IMR-90 (cell line): ENCODE results near the gene MIA2. TPM values are rescaled to one million over a fixed set of nuclear protein-coding genes. Genes with fewer than 3 reads are reported as not detected.

Source experiments
- ATAC-seq: fragments of 200-7000 bp; cut with Tn5 transposase; 2 replicates; pipeline ENCODE4 v1.9.1; 2020; ENCODE audit warnings: low read depth, mild to moderate bottlenecking, moderate library complexity
- BruUV-seq: library from RNA; stranded (reverse); fragments of 400-500 nt; replicated peaks from 2 replicates; lab custom pipeline; 2021; lab: Mats Ljungman, UMichigan
- CTCF ChIA-PET: fragments of 300-600 bp; formaldehyde crosslinking; extraction: SDS; loops from one replicate; lab custom pipeline; 2021; ENCODE audit warnings: antibody characterized with exemption; lab: Yijun Ruan, JAX
- POLR2A ChIA-PET: fragments of 300-600 bp; sonication (Branson Sonifier 250); formaldehyde crosslinking; loops from one replicate; lab custom pipeline; 2022; ENCODE audit warnings: antibody characterized with exemption; ENCODE audit not compliant: unreplicated experiment; lab: Charles Lee
- DNase-seq: peaks from one replicate; pipeline ENCODE4 v3.0.0; 2013
- H2AFZ ChIP-seq: replicated peaks from 2 replicates; pipeline ENCODE3; 2013; ENCODE audit warnings: low read length, mild to moderate bottlenecking; ENCODE audit not compliant: poor library complexity
- H2AK5ac ChIP-seq: 2 replicates; pipeline ENCODE4 v1.6.1; 2013; ENCODE audit warnings: low read depth, low read length, inconsistent platforms
- H2AK9ac ChIP-seq: replicated peaks from 2 replicates; pipeline ENCODE3; 2013; ENCODE audit warnings: mild to moderate bottlenecking, low read depth, low read length, moderate library complexity; ENCODE audit not compliant: poor library complexity
- H2BK120ac ChIP-seq: 2 replicates; pipeline ENCODE4 v1.6.1; 2013; ENCODE audit warnings: low read depth, low read length, inconsistent platforms
- H2BK15ac ChIP-seq: 3 replicates; pipeline ENCODE4 v1.6.1; 2013; ENCODE audit warnings: low read depth, low read length, inconsistent platforms
- H2BK20ac ChIP-seq: 2 replicates; pipeline ENCODE4 v1.6.1; 2013; ENCODE audit warnings: low read depth, mild to moderate bottlenecking, inconsistent platforms, low read length, moderate library complexity
- H2BK5ac ChIP-seq: 2 replicates; pipeline ENCODE4 v1.6.1; 2013; ENCODE audit warnings: mild to moderate bottlenecking, low read depth, low read length, inconsistent platforms; ENCODE audit not compliant: poor library complexity, severe bottlenecking
- H3K14ac ChIP-seq: replicated peaks from 2 replicates; pipeline ENCODE4 v1.6.1; 2013; ENCODE audit warnings: low read depth, low read length, inconsistent platforms
- H3K18ac ChIP-seq: 2 replicates; pipeline ENCODE4 v1.6.1; 2013; ENCODE audit warnings: low read depth, low read length, control low read depth
- H3K23ac ChIP-seq: 2 replicates; pipeline ENCODE4 v1.6.1; 2013; ENCODE audit warnings: low read depth, low read length, inconsistent platforms
- H3K27ac ChIP-seq: 2 replicates; pipeline ENCODE4 v1.5.1; 2013; ENCODE audit warnings: mild to moderate bottlenecking, control low read depth, low read length; ENCODE audit not compliant: insufficient read depth
- H3K27me3 ChIP-seq: 2 replicates; pipeline ENCODE4 v1.6.1; 2013; ENCODE audit warnings: low read length; ENCODE audit not compliant: control insufficient read depth, insufficient read depth
- H3K36me3 ChIP-seq: 2 replicates; pipeline ENCODE4 v1.6.1; 2013; ENCODE audit warnings: low read length, mixed read lengths; ENCODE audit not compliant: control insufficient read depth, insufficient read depth
- H3K4ac ChIP-seq: 2 replicates; pipeline ENCODE4 v1.6.1; 2013; ENCODE audit warnings: low read depth, low read length, inconsistent platforms
- H3K4me1 ChIP-seq: 2 replicates; pipeline ENCODE4 v1.6.1; 2013; ENCODE audit warnings: low read length, mixed read lengths; ENCODE audit not compliant: control insufficient read depth, insufficient read depth
- H3K4me2 ChIP-seq: 2 replicates; pipeline ENCODE4 v1.6.1; 2013; ENCODE audit warnings: low read depth, mild to moderate bottlenecking, control low read depth, low read length, moderate library complexity
- H3K4me3 ChIP-seq: 2 replicates; pipeline ENCODE4 v1.5.1; 2013; ENCODE audit warnings: low read depth, mild to moderate bottlenecking, control low read depth, low read length, moderate library complexity; ENCODE audit not compliant: insufficient read depth
- H3K56ac ChIP-seq: 2 replicates; pipeline ENCODE4 v1.6.1; 2013; ENCODE audit warnings: low read length, inconsistent platforms; ENCODE audit not compliant: insufficient read depth; ENCODE audit errors: extremely low read depth
- H3K79me1 ChIP-seq, 2 experiments: 2 replicates each; pipeline ENCODE4 v1.6.1; 2013; ENCODE audit warnings: low read length in 2 of 2, inconsistent platforms in 1 of 2, low read depth in 1 of 2
- H3K9ac ChIP-seq: 2 replicates; pipeline ENCODE4 v1.6.1; 2013; ENCODE audit warnings: low read depth, low read length, control low read depth
- H3K9me1 ChIP-seq: 2 replicates; pipeline ENCODE4 v1.6.1; 2013; ENCODE audit warnings: low read length, inconsistent platforms; ENCODE audit not compliant: insufficient read depth
- H3K9me3 ChIP-seq: 2 replicates; pipeline ENCODE4 v1.6.1; 2013; ENCODE audit warnings: low read length; ENCODE audit not compliant: control insufficient read depth, insufficient read depth
- H4K20me1 ChIP-seq: 2 replicates; pipeline ENCODE4 v1.6.1; 2013; ENCODE audit warnings: low read length, inconsistent platforms; ENCODE audit not compliant: insufficient read depth
- H4K5ac ChIP-seq: 2 replicates; pipeline ENCODE4 v1.6.1; 2013; ENCODE audit warnings: mild to moderate bottlenecking, low read depth, low read length, control low read depth
- H4K8ac ChIP-seq, 2 experiments: 2 replicates each; pipeline ENCODE4 v1.6.1; 2013; ENCODE audit warnings: low read depth in 2 of 2, low read length in 2 of 2, control low read depth in 1 of 2, inconsistent platforms in 1 of 2
- H4K91ac ChIP-seq: 2 replicates; pipeline ENCODE4 v1.6.1; 2013; ENCODE audit warnings: low read depth, low read length, inconsistent platforms; ENCODE audit not compliant: insufficient read depth
- CEBPB ChIP-seq: IDR thresholded peaks from 2 replicates; pipeline ENCODE4 v1.6.1; 2012; ENCODE audit warnings: low read depth, low read length, improper control_type of control experiment
- CHD1 ChIP-seq: IDR thresholded peaks from 2 replicates; pipeline ENCODE4 v1.6.1; 2012; ENCODE audit warnings: low read depth, low read length, improper control_type of control experiment
- FOS ChIP-seq: fragments of 150-350 bp; IDR thresholded peaks from 2 replicates; pipeline ENCODE4 v1.6.1; 2016; ENCODE audit warnings: low read depth, low read length
- MAFK ChIP-seq: IDR thresholded peaks from 2 replicates; pipeline ENCODE4 v1.6.1; 2012; ENCODE audit warnings: low read depth, low read length, improper control_type of control experiment
- MAZ ChIP-seq: IDR thresholded peaks from 2 replicates; pipeline ENCODE4 v1.6.1; 2012; ENCODE audit warnings: low read depth, mild to moderate bottlenecking, low read length, improper control_type of control experiment, moderate library complexity, borderline replicate concordance
- MXI1 ChIP-seq: IDR thresholded peaks from 2 replicates; pipeline ENCODE4 v1.6.1; 2012; ENCODE audit warnings: low read depth, mild to moderate bottlenecking, low read length, moderate library complexity, borderline replicate concordance
- NFE2L2 ChIP-seq: fragments of 150-350 bp; IDR thresholded peaks from 2 replicates; pipeline ENCODE4 v1.6.1; 2016; ENCODE audit warnings: low read depth, mild to moderate bottlenecking, low read length
- POLR2A ChIP-seq: IDR thresholded peaks from 2 replicates; pipeline ENCODE4 v1.6.1; 2012; ENCODE audit warnings: mild to moderate bottlenecking, low read depth, low read length
- RAD21 ChIP-seq: IDR thresholded peaks from 2 replicates; pipeline ENCODE4 v1.6.1; 2012; ENCODE audit warnings: low read length, improper control_type of control experiment
- WGBS, 2 experiments: methylation state at CpG; one replicate each; pipeline versions ENCODE4 v1.1.5 to v1.1.7; 2013; ENCODE audit warnings: missing lambda C conversion rate in 2 of 2; ENCODE audit not compliant: insufficient read length in 1 of 2; ENCODE audit errors: extremely low coverage in 2 of 2; 5-methylcytosine and 5-hydroxymethylcytosine counted together
- dilution Hi-C: fragments of 300-500 bp; cut with HindIII; formaldehyde crosslinking; loops from one replicate; pipeline ENCODE4 v1.14.3; 2018; ENCODE audit warnings: low sequenced_read_pairs; ENCODE audit not compliant: unreplicated experiment
- in situ Hi-C: fragments of 300-500 bp; cut with MboI; formaldehyde crosslinking; loops from 3 replicates; pipeline ENCODE4 v1.14.3; 2019; ENCODE audit warnings: low sequenced_read_pairs, inconsistent platforms, mixed read lengths
- intact Hi-C: fragments of 100-400 bp; cut with micrococcal nuclease; formaldehyde crosslinking; loops from 2 replicates; pipeline ENCODE4 v1.10.0; 2022
- polyA plus RNA-seq, 3 experiments: library from polyadenylated mRNA; depleted of rRNA; stranded (reverse); fragments of >200 nt; gene quantifications; 2 replicates each; pipeline ENCODE4 v1.2.3, GENCODE V29; 2012; ENCODE audit warnings: low replicate concordance in 1 of 3
- total RNA-seq: library from RNA; depleted of rRNA; stranded (reverse); fragments of >200 nt; gene quantifications from 2 replicates; pipeline ENCODE4 v1.2.3, GENCODE V29; 2012
- TF ChIP-seq, protein P1 (sequence below): fragments of 150-350 bp; IDR thresholded peaks from 2 replicates; pipeline ENCODE4 v1.6.1; 2017; ENCODE audit warnings: mild to moderate bottlenecking, antibody characterized with exemption, low read length, low read depth
- TF ChIP-seq, protein P2 (sequence below): fragments of 150-350 bp; IDR thresholded peaks from 2 replicates; pipeline ENCODE4 v1.6.1; 2016; ENCODE audit warnings: low read depth, mild to moderate bottlenecking, low read length, moderate library complexity, borderline replicate concordance

The MIA2 gene
- total and polyA plus RNA-seq, 2 of the 4 experiments (the other 2 are of a cell fraction) = 3.9 to 6.8 TPM

GRCh38 chr14:39416072-39416471, 182.4 kb downstream of the MIA2 start:
- DNase-seq = no peak
- BruUV-seq = no TSS peak
- Histone ChIP-seq H3K9ac (no peak overlapping the region), H3K9me1 (peaks cover 2% of the 10 kb centered on the region; the same call in 1 of the 2 replicates), H2BK15ac (no peak overlapping the region), H4K20me1 (no peaks in the 10 kb centered on the region), H2BK120ac (no peak overlapping the region), H3K4me1 (no peaks in the 10 kb centered on the region), H3K36me3 (peaks cover 2% of the 10 kb centered on the region), H2AK5ac (no peak overlapping the region), H2BK20ac (no peak overlapping the region), H2AK9ac (no peak overlapping the region), H3K9me3 (peaks cover 7% of the 10 kb centered on the region), H3K79me1 (peaks cover 9 to 13% of the 10 kb centered on the region in 2 experiments), H3K23ac (no peak overlapping the region), H4K5ac (no peak overlapping the region), H3K27me3 (no peaks in the 10 kb centered on the region), H4K8ac (no peak overlapping the region), H3K4me3 (no peak overlapping the region), H3K27ac (no peak overlapping the region), H3K56ac (no peak overlapping the region), H3K14ac (no peak overlapping the region), H2BK5ac (no peak overlapping the region), H3K18ac (no peak overlapping the region), H2AFZ (no peak overlapping the region), H3K4ac (no peak overlapping the region), H3K4me2 (no peak overlapping the region), H4K91ac (no peak overlapping the region)
- in situ Hi-C loops = no loop called here
- ATAC-seq = no peak
- ChIA-PET CTCF (no interaction called here), POLR2A (no interaction called here)
- dilution Hi-C loops = no loop called here
- TF ChIP-seq NFE2L2 (no peak), RAD21 (no peak), MXI1 (no peak), MAZ (no peak), CEBPB (no peak), CHD1 (no peak), FOS (no peak), MAFK (no peak), POLR2A (no peak)
- TF ChIP-seq, protein P1, sequence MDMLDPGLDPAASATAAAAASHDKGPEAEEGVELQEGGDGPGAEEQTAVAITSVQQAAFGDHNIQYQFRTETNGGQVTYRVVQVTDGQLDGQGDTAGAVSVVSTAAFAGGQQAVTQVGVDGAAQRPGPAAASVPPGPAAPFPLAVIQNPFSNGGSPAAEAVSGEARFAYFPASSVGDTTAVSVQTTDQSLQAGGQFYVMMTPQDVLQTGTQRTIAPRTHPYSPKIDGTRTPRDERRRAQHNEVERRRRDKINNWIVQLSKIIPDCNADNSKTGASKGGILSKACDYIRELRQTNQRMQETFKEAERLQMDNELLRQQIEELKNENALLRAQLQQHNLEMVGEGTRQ = no peak
- TF ChIP-seq, protein P2, sequence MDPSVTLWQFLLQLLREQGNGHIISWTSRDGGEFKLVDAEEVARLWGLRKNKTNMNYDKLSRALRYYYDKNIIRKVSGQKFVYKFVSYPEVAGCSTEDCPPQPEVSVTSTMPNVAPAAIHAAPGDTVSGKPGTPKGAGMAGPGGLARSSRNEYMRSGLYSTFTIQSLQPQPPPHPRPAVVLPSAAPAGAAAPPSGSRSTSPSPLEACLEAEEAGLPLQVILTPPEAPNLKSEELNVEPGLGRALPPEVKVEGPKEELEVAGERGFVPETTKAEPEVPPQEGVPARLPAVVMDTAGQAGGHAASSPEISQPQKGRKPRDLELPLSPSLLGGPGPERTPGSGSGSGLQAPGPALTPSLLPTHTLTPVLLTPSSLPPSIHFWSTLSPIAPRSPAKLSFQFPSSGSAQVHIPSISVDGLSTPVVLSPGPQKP = no peak
- intact Hi-C loops = no loop called here
- no CpG with 5 or more reads among the region's 1 CpG for WGBS, 2 experiments
